ENCODE measurements around the gene CCDC24. TPM values are rescaled to one million over a fixed set of nuclear protein-coding genes. Genes with fewer than 3 reads are reported as not detected.

Gene CCDC24
- total RNA-seq, 1 donor from 2014 or later, result 9.6 TPM

DNA sequence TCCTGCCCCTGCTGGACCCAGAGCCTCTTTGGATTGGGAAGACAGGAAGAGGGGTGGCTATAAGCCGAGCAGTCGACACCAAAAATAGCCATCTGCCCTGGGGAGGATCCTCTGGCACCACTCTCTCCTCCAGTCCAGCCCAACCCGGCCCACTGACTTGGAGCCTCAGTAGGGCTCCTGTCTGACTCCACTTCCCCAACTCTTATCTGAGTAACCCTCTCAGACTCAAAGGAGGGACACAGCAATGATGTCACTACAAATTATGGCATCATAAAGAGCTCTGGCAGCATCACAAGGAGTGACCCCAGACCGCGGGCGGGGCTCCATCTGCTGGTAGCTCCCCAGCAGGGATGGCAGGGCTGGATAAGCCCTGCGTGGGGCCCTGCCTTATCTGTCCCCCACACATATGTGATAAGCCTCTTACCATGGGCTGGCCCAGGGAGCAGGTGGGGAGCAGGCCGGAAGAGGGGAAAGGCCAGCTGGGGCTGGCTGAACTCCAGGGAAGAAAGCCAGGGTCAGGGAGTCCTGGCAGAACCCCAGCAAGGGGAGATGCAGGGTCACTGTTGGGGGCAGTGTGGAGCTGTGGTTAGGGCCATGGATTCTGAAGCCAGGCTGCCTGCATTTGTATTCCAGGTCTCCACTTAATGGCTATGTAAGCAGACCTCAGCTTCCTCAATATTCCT is 44.5 kb downstream of the CCDC24 start:
- DNase-seq (ENCODE audit: low read depth), result no peak
- Histone ChIP-seq H3K4me3 (ENCODE audit: low read depth, low read length) (no peak overlapping the region), H3K27me3 (ENCODE audit: control insufficient read depth, insufficient read depth, low read length) (no peaks in the 10 kb centered on the region), H3K36me3 (ENCODE audit: control insufficient read depth, insufficient read depth, low read length) (no peaks in the 10 kb centered on the region)
- TF ChIP-seq, protein P1, sequence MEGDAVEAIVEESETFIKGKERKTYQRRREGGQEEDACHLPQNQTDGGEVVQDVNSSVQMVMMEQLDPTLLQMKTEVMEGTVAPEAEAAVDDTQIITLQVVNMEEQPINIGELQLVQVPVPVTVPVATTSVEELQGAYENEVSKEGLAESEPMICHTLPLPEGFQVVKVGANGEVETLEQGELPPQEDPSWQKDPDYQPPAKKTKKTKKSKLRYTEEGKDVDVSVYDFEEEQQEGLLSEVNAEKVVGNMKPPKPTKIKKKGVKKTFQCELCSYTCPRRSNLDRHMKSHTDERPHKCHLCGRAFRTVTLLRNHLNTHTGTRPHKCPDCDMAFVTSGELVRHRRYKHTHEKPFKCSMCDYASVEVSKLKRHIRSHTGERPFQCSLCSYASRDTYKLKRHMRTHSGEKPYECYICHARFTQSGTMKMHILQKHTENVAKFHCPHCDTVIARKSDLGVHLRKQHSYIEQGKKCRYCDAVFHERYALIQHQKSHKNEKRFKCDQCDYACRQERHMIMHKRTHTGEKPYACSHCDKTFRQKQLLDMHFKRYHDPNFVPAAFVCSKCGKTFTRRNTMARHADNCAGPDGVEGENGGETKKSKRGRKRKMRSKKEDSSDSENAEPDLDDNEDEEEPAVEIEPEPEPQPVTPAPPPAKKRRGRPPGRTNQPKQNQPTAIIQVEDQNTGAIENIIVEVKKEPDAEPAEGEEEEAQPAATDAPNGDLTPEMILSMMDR (IDR thresholded peaks at IDR 0.05; ENCODE audit: insufficient read depth, low read length, poor library complexity, severe bottlenecking), result no peak

DNA sequence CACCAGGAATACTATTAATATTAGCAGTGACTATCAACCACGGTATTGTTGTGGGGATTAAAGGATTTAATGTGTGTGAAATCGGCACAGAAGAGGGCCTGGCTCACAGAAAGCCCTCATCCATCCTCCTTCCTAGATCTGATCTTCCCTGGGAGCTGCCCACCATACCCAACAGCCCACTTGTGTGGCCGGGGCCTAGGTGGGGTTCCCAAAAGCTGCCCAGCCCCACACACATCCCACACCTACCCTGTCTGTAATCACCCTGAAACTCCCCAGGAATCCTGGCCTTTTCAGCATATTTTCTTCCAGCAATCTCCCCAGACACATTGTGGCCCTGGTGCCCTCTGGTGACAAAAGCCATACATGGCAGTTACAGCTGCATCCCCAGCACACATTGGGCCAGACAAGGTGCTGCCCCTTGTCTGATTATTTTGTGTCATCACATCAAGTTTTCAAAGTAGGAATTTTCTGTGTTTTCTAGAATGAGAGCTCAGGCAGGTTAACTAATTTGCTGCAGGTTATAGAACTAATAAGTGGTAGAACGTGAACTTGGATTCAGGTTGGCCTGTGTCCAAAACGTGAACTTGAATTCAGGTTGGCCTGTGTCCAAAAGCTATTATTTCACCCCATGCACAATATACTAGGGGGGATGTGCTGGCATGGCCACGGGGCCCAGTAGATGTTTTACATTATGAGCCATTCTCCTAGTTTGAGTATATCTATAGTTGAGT is 45.2 kb downstream of the CCDC24 start:
- no peak for DNase-seq (ENCODE audit: low read depth)
- H3K27me3 ChIP-seq (ENCODE audit: control insufficient read depth, insufficient read depth, low read length), result no peaks in the 10 kb centered on the region
- H3K36me3 ChIP-seq (ENCODE audit: control insufficient read depth, insufficient read depth, low read length), result no peaks in the 10 kb centered on the region
- TF ChIP-seq, protein P1 (IDR thresholded peaks at IDR 0.05; ENCODE audit: insufficient read depth, low read length, poor library complexity, severe bottlenecking), result peak; percentile 79
- no peak overlapping the region for H3K4me3 ChIP-seq (ENCODE audit: low read depth, low read length)

DNA sequence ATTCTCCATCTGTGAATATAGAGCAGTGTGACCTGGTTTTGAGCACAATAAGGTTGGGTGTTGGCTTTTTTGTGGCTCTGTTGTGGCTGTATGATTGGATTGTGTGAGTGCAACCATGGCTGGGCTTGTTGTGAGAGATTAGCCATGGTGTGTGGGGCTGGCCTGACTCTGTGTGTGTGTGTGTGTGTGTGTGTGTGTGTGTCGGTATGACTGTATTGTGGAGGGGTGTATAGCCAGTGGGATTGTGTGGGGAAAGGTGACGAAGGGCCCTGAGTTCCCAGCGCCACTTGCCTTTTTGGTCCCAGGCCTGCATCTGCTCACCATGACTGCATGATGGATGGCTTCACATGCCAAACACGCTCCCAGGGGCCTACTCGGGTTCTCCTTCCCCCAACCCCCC is 45.8 kb downstream of the CCDC24 start:
- no peak for DNase-seq (ENCODE audit: low read depth)
- Histone ChIP-seq H3K27me3 (ENCODE audit: control insufficient read depth, insufficient read depth, low read length) (no peaks in the 10 kb centered on the region), H3K36me3 (ENCODE audit: control insufficient read depth, insufficient read depth, low read length) (no peaks in the 10 kb centered on the region), H3K4me3 (ENCODE audit: low read depth, low read length) (no peak overlapping the region)
- TF ChIP-seq, protein P1 (IDR thresholded peaks at IDR 0.05; ENCODE audit: insufficient read depth, low read length, poor library complexity, severe bottlenecking), result no peak

DNA sequence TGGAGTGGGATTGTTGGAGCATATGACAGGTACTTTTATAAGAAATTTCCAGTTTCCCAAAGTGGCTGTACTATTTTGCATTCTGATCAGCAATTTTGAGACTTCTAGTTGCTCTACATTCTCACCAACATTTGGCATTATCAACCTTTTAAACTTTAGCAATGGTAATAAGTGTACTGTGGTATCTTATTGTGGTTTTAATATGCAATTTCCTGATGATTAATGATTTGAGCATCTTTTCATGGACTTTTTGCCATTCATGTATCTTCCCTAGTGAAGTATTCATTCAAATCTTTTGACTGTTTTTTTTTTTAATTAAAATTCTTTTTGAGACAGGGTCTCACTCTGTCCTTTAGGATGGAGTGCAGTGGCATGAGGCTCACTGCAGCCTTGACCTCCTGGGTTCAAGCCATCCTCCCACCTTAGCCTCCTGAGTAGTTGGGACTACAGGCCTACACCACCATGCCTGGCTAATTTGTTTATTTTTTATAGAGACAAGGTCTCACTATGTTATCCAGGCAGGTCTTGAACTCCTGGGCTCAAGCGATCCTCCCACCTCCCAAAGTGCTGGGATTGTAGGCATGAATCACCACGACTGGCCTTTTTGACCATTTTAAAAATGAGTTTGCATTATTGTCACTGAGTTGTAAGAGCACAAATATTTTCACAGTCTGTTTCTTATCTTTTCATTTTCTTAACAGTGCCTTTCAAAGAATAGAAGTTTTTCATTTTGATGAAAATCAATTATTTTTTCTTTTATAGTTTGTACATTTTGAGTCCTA is 47.7 kb downstream of the CCDC24 start:
- DNase-seq (ENCODE audit: low read depth), result no peak
- TF ChIP-seq, protein P1 (IDR thresholded peaks at IDR 0.05; ENCODE audit: insufficient read depth, low read length, poor library complexity, severe bottlenecking), result no peak
- Histone ChIP-seq H3K4me3 (ENCODE audit: low read depth, low read length) (no peak overlapping the region), H3K36me3 (ENCODE audit: control insufficient read depth, insufficient read depth, low read length) (no peaks in the 10 kb centered on the region), H3K27me3 (ENCODE audit: control insufficient read depth, insufficient read depth, low read length) (no peaks in the 10 kb centered on the region)

DNA sequence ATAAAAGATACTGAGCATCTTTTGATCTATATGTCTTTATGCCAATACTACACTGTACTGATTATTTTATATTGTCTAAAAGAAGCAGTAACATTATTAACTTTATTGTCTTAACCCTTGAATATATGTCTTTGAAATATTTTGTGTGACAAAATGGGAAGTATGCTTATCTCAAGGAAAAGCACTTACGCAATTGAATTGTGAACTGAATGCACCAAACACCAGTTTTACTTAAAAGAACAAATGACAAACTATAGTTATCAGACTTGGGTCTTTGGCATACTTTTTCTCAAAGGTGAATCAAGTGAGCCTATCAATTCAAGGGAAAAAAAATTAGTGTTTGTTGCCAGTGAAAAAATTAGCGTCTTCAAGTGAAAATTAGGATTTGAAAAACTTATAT is 49.0 kb downstream of the CCDC24 start:
- TF ChIP-seq, protein P1 (IDR thresholded peaks at IDR 0.05; ENCODE audit: insufficient read depth, low read length, poor library complexity, severe bottlenecking), result no peak
- DNase-seq (ENCODE audit: low read depth), result no peak

More for the DNA sequence above, 49.0 kb downstream of the CCDC24 start:
- H3K36me3 ChIP-seq (ENCODE audit: control insufficient read depth, insufficient read depth, low read length), result no peaks in the 10 kb centered on the region
- no peak overlapping the region for H3K4me3 ChIP-seq (ENCODE audit: low read depth, low read length)
- H3K27me3 ChIP-seq (ENCODE audit: control insufficient read depth, insufficient read depth, low read length), result no peaks in the 10 kb centered on the region
